ENCODE results near the gene ZNF274. TPM values are rescaled to one million over a fixed set of nuclear protein-coding genes. Genes with fewer than 3 reads are reported as not detected.

The ZNF274 gene
- total RNA-seq, 1 experiment from 2014 or later = 27.5 TPM

GRCh38 chr19:58248886-58249285, 66.0 kb downstream of the ZNF274 start:
- POLR2A ChIA-PET = no interaction called here
- DNase-seq (ENCODE audit: low spot score) (no peak), ATAC-seq (no peak)
- no peak overlapping the region for H3K4me3 Mint-ChIP-seq
- no peak for TF ChIP-seq USF2 (CRISPR knock-in tag; IDR thresholded peaks at IDR 0.05)
- no peak for TF ChIP-seq JAZF1 (CRISPR knock-in tag; IDR thresholded peaks at IDR 0.05)
- TF ChIP-seq MXD4 (CRISPR knock-in tag; IDR thresholded peaks at IDR 0.05; ENCODE audit: borderline replicate concordance) = no peak
- TF ChIP-seq CBFB (CRISPR knock-in tag; IDR thresholded peaks at IDR 0.05; ENCODE audit: low read depth) = no peak
- no peak for TF ChIP-seq ZMAT4 (CRISPR knock-in tag; IDR thresholded peaks at IDR 0.05)
- no peak for TF ChIP-seq ERG (CRISPR knock-in tag; IDR thresholded peaks at IDR 0.05)
- TF ChIP-seq ESRRA (CRISPR knock-in tag; IDR thresholded peaks at IDR 0.05; ENCODE audit: borderline replicate concordance) = no peak
- no peak for TF ChIP-seq KAT7 (CRISPR knock-in tag; IDR thresholded peaks at IDR 0.05; ENCODE audit: borderline replicate concordance)
- TF ChIP-seq FOXP4 (CRISPR knock-in tag; IDR thresholded peaks at IDR 0.05) = no peak
- no peak for TF ChIP-seq NR3C1 (CRISPR knock-in tag; conservative IDR thresholded peaks at IDR 0.05; ENCODE audit: low read depth)
- no peak for TF ChIP-seq JUN (CRISPR knock-in tag; IDR thresholded peaks at IDR 0.05)
- TF ChIP-seq ZNF396 (CRISPR knock-in tag; IDR thresholded peaks at IDR 0.05; ENCODE audit: borderline replicate concordance) = no peak
- no peak for TF ChIP-seq ZSCAN18 (CRISPR knock-in tag; IDR thresholded peaks at IDR 0.05)
- no peak for TF ChIP-seq EMX1 (CRISPR knock-in tag; IDR thresholded peaks at IDR 0.05)
- no peak for TF ChIP-seq ZNF219 (CRISPR knock-in tag; IDR thresholded peaks at IDR 0.05; ENCODE audit: borderline replicate concordance)
- no peak for TF ChIP-seq TEAD1 (CRISPR knock-in tag; IDR thresholded peaks at IDR 0.05)
- TF ChIP-seq ARID4B (CRISPR knock-in tag; IDR thresholded peaks at IDR 0.05; ENCODE audit: borderline replicate concordance) = no peak
- H3K27me3 Mint-ChIP-seq (ENCODE audit: low read depth) = peaks cover 11% of the 10 kb centered on the region
- no peaks in the 10 kb centered on the region for H3K4me1 Mint-ChIP-seq
- CTCF ChIA-PET = no interaction called here
- H3K27ac Mint-ChIP-seq = no peak overlapping the region
- peaks cover 100% of the 10 kb centered on the region for H3K36me3 Mint-ChIP-seq
- H3K9me3 Mint-ChIP-seq = peaks cover 51% of the 10 kb centered on the region
